ENCODE data around the gene APEH. TPM values are rescaled to one million over a fixed set of nuclear protein-coding genes. Genes with fewer than 3 reads are reported as not detected.

APEH gene
- total and polyA plus RNA-seq, 9 of the 15 experiments (the other 6 are each of a cell fraction or from before 2014, with no cell fraction given) = 70.9 to 177 (median 117) TPM

- in situ Hi-C loops (cut with MboI) (loop anchor here (5.0 kb wide), 1 partner anchor 132 kb away; no protein-coding TSS in a partner anchor), intact Hi-C loops (cut with micrococcal nuclease) (loop anchor here (5.0 kb wide), 1 partner anchor 107 kb away; no protein-coding TSS in a partner anchor)
- DNase-seq (ENCODE audit: extremely low read depth in 1 of 4, low spot score in 3 of 4) (peak in 2 of 4 experiments; percentile 16 to 44), FAIRE-seq (no peak), ATAC-seq (peak; percentile 71)
- Histone ChIP-seq H3K4me1 (replicated peaks in 1 of 2; ENCODE audit: control insufficient read depth in 2 of 2, insufficient read depth in 2 of 2, low read length in 2 of 2) (peaks cover 17 to 38% of the 10 kb centered on the region in 2 experiments; a peak in 4 of 5 replicates), H2AFZ (ENCODE audit: low read depth, low read length) (peak overlapping the region; percentile 81), H3K36me3 (ENCODE audit: control insufficient read depth, insufficient read depth, low read length) (peaks cover 46% of the 10 kb centered on the region; the same call in 2 of the 3 replicates), H4K20me1 (replicated peaks; ENCODE audit: control insufficient read depth, insufficient read depth, low read length) (no peaks in the 10 kb centered on the region; the same call in 1 of the 2 replicates), H3K79me2 (ENCODE audit: control insufficient read depth, insufficient read depth, low read length) (peaks cover 29% of the 10 kb centered on the region), H3K4me3 (peak overlapping the region; percentile 81), H3K27me3 (ENCODE audit: control insufficient read depth in 2 of 2, insufficient read depth in 2 of 2, low read length in 2 of 2) (no peaks in the 10 kb centered on the region), H3K9me1 (ENCODE audit: control insufficient read depth, insufficient read depth, low read length) (peaks cover 2% of the 10 kb centered on the region), H3K9me3 (replicated peaks; ENCODE audit: control insufficient read depth, insufficient read depth, low read depth, low read length) (no peaks in the 10 kb centered on the region), H3K9ac (ENCODE audit: insufficient read depth in 1 of 2, low read depth in 2 of 2, low read length in 2 of 2) (peak overlapping the region; percentile 95 to 98), H3K4me2 (ENCODE audit: insufficient read depth, low read length) (peak overlapping the region; percentile 95), H3K27ac (ENCODE audit: extremely low read depth, low read depth, low read length) (peak overlapping the region; percentile 94)
- ChIA-PET CTCF (ENCODE audit: low intra/inter-chr PET ratio) (no interaction called here), POLR2A (no interaction called here)
- BruUV-seq (replicated peaks) = no TSS peak
- WGBS (ENCODE audit: insufficient coverage, low coverage, missing lambda C conversion rate) = 0% methylated on average over 22 of the region's 34 CpGs
- TF ChIP-seq FOXM1 (IDR thresholded peaks at IDR 0.05; ENCODE audit: low read depth) (no peak), FOXM1 (CRISPR knock-in tag; IDR thresholded peaks at IDR 0.05; ENCODE audit: low read depth) (peak; percentile 42; the same call in 1 of the 2 replicates), RBFOX2 (IDR thresholded peaks at IDR 0.05; ENCODE audit: low read depth, low read length) (0 out of 2 replicates have a peak, but pooled peaks have one; percentile 65), NCOA1 (IDR thresholded peaks at IDR 0.05; ENCODE audit: low read depth) (no peak), PREB (CRISPR knock-in tag; IDR thresholded peaks at IDR 0.05) (0 out of 2 replicates have a peak, but pooled peaks have one; percentile 37), MAX (CRISPR knock-in tag; IDR thresholded peaks at IDR 0.05) (peak; percentile 68; the same call in 1 of the 2 replicates), MAZ (CRISPR knock-in tag; conservative IDR thresholded peaks at IDR 0.05 in 1 of 2, IDR thresholded peaks at IDR 0.05 in 1 of 2) (0 out of 4 replicates have a peak, but pooled peaks of 1 of the 2 experiments have one; percentile 1), FOXP1 (CRISPR knock-in tag; IDR thresholded peaks at IDR 0.05) (peak; percentile 92), CEBPG (CRISPR knock-in tag; IDR thresholded peaks at IDR 0.05) (peak; percentile 28; the same call in 1 of the 2 replicates), CEBPG (tag; conservative IDR thresholded peaks at IDR 0.05 in 1 of 2, IDR thresholded peaks at IDR 0.05 in 1 of 2) (no peak), LARP7 (IDR thresholded peaks at IDR 0.05) (no peak), ZBTB1 (CRISPR knock-in tag; IDR thresholded peaks at IDR 0.05; ENCODE audit: borderline replicate concordance, low read depth) (peak; percentile 65; the same call in 1 of the 2 replicates)
- TF ChIP-seq, protein P1, sequence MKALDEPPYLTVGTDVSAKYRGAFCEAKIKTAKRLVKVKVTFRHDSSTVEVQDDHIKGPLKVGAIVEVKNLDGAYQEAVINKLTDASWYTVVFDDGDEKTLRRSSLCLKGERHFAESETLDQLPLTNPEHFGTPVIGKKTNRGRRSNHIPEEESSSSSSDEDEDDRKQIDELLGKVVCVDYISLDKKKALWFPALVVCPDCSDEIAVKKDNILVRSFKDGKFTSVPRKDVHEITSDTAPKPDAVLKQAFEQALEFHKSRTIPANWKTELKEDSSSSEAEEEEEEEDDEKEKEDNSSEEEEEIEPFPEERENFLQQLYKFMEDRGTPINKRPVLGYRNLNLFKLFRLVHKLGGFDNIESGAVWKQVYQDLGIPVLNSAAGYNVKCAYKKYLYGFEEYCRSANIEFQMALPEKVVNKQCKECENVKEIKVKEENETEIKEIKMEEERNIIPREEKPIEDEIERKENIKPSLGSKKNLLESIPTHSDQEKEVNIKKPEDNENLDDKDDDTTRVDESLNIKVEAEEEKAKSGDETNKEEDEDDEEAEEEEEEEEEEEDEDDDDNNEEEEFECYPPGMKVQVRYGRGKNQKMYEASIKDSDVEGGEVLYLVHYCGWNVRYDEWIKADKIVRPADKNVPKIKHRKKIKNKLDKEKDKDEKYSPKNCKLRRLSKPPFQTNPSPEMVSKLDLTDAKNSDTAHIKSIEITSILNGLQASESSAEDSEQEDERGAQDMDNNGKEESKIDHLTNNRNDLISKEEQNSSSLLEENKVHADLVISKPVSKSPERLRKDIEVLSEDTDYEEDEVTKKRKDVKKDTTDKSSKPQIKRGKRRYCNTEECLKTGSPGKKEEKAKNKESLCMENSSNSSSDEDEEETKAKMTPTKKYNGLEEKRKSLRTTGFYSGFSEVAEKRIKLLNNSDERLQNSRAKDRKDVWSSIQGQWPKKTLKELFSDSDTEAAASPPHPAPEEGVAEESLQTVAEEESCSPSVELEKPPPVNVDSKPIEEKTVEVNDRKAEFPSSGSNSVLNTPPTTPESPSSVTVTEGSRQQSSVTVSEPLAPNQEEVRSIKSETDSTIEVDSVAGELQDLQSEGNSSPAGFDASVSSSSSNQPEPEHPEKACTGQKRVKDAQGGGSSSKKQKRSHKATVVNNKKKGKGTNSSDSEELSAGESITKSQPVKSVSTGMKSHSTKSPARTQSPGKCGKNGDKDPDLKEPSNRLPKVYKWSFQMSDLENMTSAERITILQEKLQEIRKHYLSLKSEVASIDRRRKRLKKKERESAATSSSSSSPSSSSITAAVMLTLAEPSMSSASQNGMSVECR (CRISPR knock-in tag; IDR thresholded peaks at IDR 0.05) = peak; percentile 98
- TF ChIP-seq, protein P2, sequence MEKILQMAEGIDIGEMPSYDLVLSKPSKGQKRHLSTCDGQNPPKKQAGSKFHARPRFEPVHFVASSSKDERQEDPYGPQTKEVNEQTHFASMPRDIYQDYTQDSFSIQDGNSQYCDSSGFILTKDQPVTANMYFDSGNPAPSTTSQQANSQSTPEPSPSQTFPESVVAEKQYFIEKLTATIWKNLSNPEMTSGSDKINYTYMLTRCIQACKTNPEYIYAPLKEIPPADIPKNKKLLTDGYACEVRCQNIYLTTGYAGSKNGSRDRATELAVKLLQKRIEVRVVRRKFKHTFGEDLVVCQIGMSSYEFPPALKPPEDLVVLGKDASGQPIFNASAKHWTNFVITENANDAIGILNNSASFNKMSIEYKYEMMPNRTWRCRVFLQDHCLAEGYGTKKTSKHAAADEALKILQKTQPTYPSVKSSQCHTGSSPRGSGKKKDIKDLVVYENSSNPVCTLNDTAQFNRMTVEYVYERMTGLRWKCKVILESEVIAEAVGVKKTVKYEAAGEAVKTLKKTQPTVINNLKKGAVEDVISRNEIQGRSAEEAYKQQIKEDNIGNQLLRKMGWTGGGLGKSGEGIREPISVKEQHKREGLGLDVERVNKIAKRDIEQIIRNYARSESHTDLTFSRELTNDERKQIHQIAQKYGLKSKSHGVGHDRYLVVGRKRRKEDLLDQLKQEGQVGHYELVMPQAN (IDR thresholded peaks at IDR 0.05; ENCODE audit: borderline replicate concordance) = peak; percentile 78
Observed at GRCh38 chr3:49674497-49674983, 389 bp downstream of the APEH start.
